Stimulated activated naive B cell treated with anti-CD40 and anti-IgM and Interleukin-4, amounts not matched to agents 10 μg/mL and 1 μg/mL and 100 μg/mL, for 72 hours (primary cell): Measurements from ENCODE around the gene BSCL2.
A peak's percentile ranks its signal among the peaks of the same experiment; 100 is the strongest.

Experiments used
- ATAC-seq, 2 donors: fragments of 150-1000 bp; cut with Tn5 transposase; replicated peaks; 2 replicates each; pipeline ENCODE4 v1.10.0; 2021; ENCODE audit warnings: moderate library complexity in 1 of 2
- DNase-seq: peaks from one replicate; pipeline ENCODE4 v3.0.0; 2021
- H3K27ac Mint-ChIP-seq: one replicate; pipeline ENCODE4 v1.8.0; 2022; ENCODE audit warnings: mild to moderate bottlenecking, mixed read lengths
- H3K27me3 Mint-ChIP-seq, 2 donors: one replicate each; pipeline ENCODE4 v1.8.0; 2022; ENCODE audit warnings: mixed read lengths in 2 of 2
- H3K36me3 Mint-ChIP-seq, 2 donors: one replicate each; pipeline ENCODE4 v1.8.0; 2022; ENCODE audit warnings: mixed read lengths in 2 of 2, mild to moderate bottlenecking in 1 of 2
- H3K4me1 Mint-ChIP-seq, 2 donors: one replicate each; pipeline ENCODE4 v1.8.0; 2022; ENCODE audit warnings: mixed read lengths in 2 of 2, mild to moderate bottlenecking in 1 of 2
- H3K4me3 Mint-ChIP-seq, 2 donors: one replicate each; pipeline ENCODE4 v1.8.0; 2022; ENCODE audit warnings: mild to moderate bottlenecking in 2 of 2, mixed read lengths in 2 of 2, moderate library complexity in 1 of 2
- H3K9me3 Mint-ChIP-seq, 2 donors: one replicate each; pipeline ENCODE4 v1.8.0; 2022; ENCODE audit warnings: mixed read lengths in 2 of 2, mild to moderate bottlenecking in 1 of 2

BSCL2 gene

DNA sequence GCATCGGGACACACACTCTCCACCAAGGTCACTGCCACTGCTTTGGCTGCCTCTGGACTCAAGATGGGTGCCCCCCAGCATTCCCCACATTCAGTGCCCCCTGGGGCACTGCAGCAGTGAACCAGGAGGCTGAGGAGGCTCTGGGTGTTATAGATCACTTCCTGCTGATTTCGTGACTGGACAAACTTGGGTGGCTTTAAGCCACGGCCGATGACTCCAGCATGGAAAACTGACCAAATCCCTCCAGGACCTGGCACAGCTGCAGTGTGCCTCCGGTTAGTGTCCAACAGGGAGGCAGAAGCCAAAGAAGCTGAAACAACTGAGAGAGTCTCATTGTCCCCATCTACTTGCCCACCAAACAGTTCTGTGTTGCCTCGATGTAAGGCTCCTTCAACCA is 59.6 kb downstream of the BSCL2 start:
- Mint-ChIP-seq H3K27ac (peak overlapping the region; percentile 62), H3K4me1 (peaks cover 20 to 54% of the 10 kb centered on the region in 2 donors), H3K4me3 (no peak overlapping the region), H3K36me3 (peaks cover 21 to 26% of the 10 kb centered on the region in 2 donors), H3K9me3 (no peaks in the 10 kb centered on the region), H3K27me3 (no peaks in the 10 kb centered on the region)
- ATAC-seq (no peak), DNase-seq (no peak)

GRCh38 chr11:62646825-62647608 is 60.2 kb downstream of the BSCL2 start:
- no peak for ATAC-seq
- no peak for DNase-seq
- Mint-ChIP-seq H3K4me1 (peaks cover 16 to 49% of the 10 kb centered on the region in 2 donors), H3K4me3 (peak overlapping the region; percentile 94 to 100), H3K9me3 (no peaks in the 10 kb centered on the region), H3K27ac (peak overlapping the region; percentile 97), H3K36me3 (peaks cover 22 to 23% of the 10 kb centered on the region in 2 donors), H3K27me3 (no peaks in the 10 kb centered on the region)

GRCh38 chr11:62645946-62646824 is 61.0 kb downstream of the BSCL2 start, which contains the start of gene GANAB:
Gene GANAB, minus strand, starts transcription at chr11:62646613. Its CDS starts 14 bp downstream, at chr11:62646599.
- H3K27ac Mint-ChIP-seq = peak within 1 kb of the TSS; percentile 97
- H3K36me3 Mint-ChIP-seq = peaks cover 22 to 23% of the 10 kb centered on the region in 2 donors

GRCh38 chr11:62645671-62645945 is 61.6 kb downstream of the BSCL2 start:
- peak overlapping the region; percentile 97 for H3K27ac Mint-ChIP-seq
- no peaks in the 10 kb centered on the region for H3K9me3 Mint-ChIP-seq
- peak overlapping the region; percentile 94 to 100 for H3K4me3 Mint-ChIP-seq
- H3K27me3 Mint-ChIP-seq = no peaks in the 10 kb centered on the region
- peak; percentile 3 for ATAC-seq
- peaks cover 16 to 52% of the 10 kb centered on the region in 2 donors for H3K4me1 Mint-ChIP-seq
- DNase-seq = no peak
- H3K36me3 Mint-ChIP-seq = peaks cover 21 to 25% of the 10 kb centered on the region in 2 donors

More at GRCh38 chr11:62645946-62646824, 61.0 kb downstream of the BSCL2 start, which contains the start of gene GANAB:
- Mint-ChIP-seq H3K4me1 (peaks cover 16 to 52% of the 10 kb centered on the region in 2 donors), H3K4me3 (peak within 1 kb of the TSS; percentile 94 to 100), H3K9me3 (no peaks in the 10 kb centered on the region), H3K27me3 (no peaks in the 10 kb centered on the region)
- DNase-seq (peak; percentile 96), ATAC-seq (peak; percentile 98 to 99)

GRCh38 chr11:62644220-62644619 is 63.0 kb downstream of the BSCL2 start:
- peaks cover 20 to 52% of the 10 kb centered on the region in 2 donors for H3K4me1 Mint-ChIP-seq

More at GRCh38 chr11:62644220-62644619, 63.0 kb downstream of the BSCL2 start:
- Mint-ChIP-seq H3K27me3 (no peaks in the 10 kb centered on the region), H3K27ac (peak overlapping the region; percentile 42), H3K36me3 (peaks cover 22 to 28% of the 10 kb centered on the region in 2 donors), H3K9me3 (no peaks in the 10 kb centered on the region), H3K4me3 (peak overlapping the region in 1 of 2 donors; percentile 25)
- no peak for DNase-seq
- ATAC-seq = no peak
